ELR (cell line): Measurements from ENCODE around the gene CAMSAP1.

Experiments
- DNase-seq: peaks from one replicate; pipeline ENCODE4 v3.0.0-alpha.2; 2015; ENCODE audit warnings: low read depth

CAMSAP1 gene

DNA sequence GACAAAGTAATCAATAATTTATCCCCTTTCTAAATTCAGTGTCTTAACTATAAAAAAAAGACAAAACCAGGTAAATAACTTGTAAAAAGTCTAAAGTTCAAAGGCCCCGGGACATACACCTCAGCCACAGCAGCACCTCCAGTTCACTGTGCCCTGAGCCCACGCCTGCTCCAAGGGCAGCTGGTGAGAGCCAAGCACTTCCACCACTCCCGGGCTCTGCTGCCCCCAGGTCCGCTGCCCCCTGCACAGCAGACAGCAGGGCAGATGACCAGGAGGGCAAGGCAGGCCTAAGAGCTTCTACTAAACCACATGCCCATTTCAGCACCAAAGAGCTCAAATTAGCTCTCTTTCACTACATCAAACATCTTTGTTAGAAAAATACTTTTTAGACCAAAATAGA, 91.9 kb downstream of the CAMSAP1 start:
- no peak for DNase-seq

DNA sequence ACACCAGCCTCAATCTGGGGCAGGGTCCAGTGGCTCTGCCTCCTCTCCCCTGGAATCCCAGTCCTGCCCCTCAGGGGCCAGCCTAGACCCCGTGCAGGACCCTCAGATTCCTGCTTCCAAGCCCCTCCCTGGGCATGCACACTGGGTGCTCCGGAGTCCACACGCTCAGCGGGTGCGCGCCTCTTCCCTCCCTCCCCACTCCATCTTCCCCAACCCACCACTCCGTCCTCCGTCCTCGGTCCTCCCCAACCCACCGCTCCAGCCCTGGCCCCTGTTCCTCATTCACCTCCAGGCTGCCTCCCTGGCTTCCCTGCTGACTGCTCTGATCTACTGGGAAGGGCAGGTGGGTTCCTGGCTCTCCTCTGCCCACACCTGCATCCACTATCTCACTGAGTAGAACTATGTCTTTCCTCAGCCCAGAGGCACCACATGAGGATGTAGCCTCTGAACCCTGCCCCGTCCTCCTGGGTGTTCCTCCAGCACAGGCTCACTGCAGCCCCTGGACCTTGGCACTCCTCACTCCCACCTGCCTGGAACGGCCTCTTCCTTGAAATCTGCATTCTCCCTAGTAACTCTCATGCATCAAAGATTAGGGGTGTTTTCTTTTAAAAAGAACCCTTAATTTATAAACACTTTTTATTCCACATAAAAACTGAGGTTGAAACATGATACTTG, 92.8 kb downstream of the CAMSAP1 start:
- no peak for DNase-seq

GRCh38 chr9:135813671-135814290, 93.6 kb downstream of the CAMSAP1 start:
- DNase-seq: no peak

GRCh38 chr9:135812961-135813360, 94.4 kb downstream of the CAMSAP1 start:
- no peak for DNase-seq

GRCh38 chr9:135811801-135812200, 95.5 kb downstream of the CAMSAP1 start:
- no peak for DNase-seq

DNA sequence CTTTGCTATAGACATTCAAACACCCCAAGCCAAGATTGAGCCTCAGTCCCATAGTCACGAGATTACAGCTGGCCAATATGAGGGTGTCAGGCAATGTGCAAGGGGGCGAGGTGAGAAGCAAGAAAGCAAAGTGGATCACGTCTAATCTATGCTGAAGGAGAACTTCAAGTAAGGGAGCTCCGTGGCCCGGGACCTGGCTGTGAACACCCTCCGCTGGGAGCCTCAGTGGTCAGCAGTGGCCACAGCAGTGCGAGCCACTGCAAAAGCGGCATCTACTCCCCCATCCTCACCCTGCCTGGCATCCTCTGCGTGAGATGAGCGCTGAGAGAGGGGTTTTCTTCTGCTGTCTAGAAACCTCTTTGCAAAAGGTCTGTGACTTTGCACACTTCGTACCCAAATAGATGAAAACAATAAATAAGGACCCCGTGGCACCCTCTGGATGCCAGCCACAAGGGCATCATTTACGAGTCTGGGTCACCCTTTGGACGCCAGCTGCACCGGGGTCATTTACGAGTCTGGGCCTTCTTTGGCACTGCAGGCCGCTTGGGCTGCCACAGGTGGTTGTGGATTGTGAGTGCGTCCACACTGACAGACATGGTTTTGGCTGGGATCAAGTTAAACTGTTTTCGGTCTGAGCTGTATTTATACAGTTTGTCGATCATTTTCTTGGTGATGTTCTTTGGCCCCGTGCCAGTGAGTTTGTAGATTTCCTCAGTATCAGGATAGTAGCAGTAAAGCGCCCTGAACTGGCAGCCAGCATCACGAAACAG, 96.4 kb downstream of the CAMSAP1 start:
- no peak for DNase-seq

GRCh38 chr9:135809166-135809565, 98.2 kb downstream of the CAMSAP1 start:
- peak; percentile 6 for DNase-seq

GRCh38 chr9:135805422-135806022, 101.8 kb downstream of the CAMSAP1 start:
- no peak for DNase-seq

DNA sequence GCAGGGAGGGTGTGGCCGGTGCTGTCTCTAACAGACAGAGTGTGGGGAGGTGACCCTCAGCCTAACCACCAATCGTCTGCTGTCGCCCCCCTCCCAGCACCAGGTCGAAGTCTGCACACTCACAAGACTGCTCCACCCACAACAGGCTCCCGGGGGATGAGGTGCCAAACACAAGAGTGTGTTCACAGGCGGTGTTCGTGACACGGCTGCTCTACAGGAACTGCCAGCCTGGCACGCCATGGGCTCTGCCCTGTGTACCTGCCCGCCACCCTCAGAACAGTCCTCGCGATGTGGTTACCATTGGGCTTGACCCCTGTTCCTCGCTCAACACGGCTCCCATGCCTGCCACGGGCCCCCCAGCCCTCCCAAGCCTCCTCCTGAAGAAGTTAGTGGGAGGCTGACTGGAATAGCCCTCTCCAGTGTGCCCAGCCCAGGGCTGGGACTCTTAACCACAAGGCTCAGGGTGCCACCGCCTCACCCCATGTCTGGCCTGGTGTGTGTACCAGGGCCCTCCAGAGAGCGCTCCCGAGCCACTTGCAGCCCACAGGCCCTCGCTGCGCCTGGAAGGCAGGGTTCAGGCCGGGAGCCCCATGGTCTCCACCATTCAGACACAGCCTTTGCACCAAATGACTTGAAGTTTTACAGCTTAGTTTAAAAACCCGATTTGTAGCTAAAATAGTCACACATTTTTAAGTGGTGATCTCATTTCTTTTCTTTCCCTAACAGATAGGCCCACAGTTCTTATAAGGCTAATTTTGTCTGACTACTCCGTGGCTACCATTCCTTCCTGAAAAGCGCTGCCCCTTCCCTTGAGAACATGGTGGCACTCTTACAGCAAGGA, 102.5 kb downstream of the CAMSAP1 start:
- peak; percentile 9 for DNase-seq

DNA sequence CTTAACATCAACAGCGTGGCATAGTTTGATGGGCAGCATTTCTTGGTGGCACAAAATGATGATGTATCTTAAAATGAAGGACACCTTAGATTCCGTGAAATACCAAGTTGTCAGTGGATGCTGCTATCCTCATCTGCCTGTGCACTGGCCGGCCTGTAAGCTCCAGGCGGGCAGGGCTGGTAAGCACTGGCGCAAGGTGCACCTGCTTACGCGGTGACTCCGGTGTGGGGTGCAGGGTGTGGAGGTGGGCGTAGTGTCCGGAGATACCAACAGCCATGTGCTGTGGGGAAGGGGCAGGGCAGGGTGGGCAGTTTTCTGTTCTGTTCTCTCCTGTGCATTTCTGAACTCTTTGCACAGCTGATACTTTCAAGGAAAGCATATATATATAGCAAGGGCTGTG, 103.9 kb downstream of the CAMSAP1 start:
- DNase-seq: no peak

DNA sequence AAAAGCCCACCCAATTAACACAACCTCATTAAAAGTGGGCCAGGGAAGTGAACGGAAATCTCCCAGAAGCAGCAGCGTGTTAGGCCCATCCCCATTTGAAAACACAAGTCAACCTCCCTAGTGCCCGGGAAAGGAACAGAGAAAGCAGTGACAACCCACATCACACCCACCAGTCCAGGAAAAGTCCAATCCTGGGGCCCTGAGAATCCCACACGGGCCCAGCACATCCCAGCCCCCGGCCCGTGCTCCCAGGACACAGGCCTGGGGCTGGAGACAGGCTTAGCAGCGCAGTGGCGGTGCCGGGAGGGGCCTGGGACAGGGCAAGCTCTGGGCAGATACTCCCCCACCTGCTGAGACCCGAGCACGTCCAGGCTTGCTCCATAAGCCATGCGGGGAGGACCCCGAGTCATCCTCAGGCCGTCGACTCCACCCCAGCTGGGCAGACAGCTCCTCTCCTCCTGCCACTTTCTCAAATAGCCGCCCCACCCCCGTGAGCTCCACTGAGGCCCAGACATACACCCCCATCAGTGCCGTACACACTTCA, 104.4 kb downstream of the CAMSAP1 start:
- no peak for DNase-seq

DNA sequence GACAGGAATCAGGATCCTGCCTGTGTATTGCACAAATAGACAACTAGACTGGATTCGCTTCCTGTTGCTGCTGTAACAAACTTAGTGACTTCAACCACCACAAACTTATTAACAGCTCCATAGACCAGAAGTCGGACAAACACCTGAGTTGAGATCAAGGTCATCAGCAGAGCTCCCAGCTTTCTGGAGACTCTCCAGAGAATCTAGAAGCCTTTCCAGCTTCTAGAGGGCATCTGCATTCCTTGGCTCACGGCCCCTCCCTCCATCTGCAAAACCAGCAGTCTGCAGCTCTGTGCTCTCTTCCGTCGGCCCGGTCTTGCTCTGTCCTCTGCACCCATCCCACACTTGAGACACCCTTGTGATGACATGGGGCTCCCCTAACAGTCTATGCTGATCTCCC, 106.3 kb downstream of the CAMSAP1 start:
- DNase-seq: no peak

- no peak for DNase-seq
Observed at GRCh38 chr9:135799261-135799660, 108.1 kb downstream of the CAMSAP1 start.

GRCh38 chr9:135798263-135798585, 109.1 kb downstream of the CAMSAP1 start:
- DNase-seq: no peak

GRCh38 chr9:135797507-135798262, 109.7 kb downstream of the CAMSAP1 start:
- DNase-seq: peak; percentile 66

DNA sequence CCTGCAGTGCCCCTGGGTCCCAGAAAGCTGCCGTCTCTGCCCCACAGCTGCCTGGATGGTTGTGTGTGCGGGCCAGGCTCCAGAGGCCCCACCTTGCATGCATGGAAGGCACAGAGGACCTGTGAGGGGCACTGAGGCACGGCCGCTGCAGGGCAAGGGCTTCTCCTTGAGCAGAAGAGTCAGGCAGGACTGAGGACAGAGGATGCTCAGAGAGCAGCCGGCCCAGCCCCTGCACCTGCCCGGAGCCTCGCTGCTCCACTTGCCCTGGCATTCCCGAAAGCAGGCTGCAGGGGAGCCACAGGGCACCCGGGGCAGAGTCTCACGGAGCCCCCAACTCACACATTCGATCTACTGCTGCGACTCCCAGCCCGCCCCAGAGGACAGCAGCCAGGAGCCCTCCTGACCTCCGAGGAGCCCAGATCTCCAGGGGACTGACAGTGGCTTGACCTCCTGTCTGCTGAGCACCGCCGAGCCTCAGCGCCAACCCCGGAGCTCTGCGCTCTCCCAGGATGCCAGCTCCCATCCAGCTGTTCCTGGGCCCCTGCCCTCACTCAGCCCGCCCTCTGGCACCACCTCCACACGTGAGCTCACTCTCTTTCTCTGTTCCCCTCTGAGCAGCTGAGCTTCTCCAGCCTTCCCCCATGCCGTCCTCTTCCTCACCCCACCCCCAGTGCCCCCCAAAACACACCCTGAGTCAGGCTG, 110.4 kb downstream of the CAMSAP1 start:
- no peak for DNase-seq

- DNase-seq: no peak
Observed at GRCh38 chr9:135795391-135795790, 112.0 kb downstream of the CAMSAP1 start.

DNA sequence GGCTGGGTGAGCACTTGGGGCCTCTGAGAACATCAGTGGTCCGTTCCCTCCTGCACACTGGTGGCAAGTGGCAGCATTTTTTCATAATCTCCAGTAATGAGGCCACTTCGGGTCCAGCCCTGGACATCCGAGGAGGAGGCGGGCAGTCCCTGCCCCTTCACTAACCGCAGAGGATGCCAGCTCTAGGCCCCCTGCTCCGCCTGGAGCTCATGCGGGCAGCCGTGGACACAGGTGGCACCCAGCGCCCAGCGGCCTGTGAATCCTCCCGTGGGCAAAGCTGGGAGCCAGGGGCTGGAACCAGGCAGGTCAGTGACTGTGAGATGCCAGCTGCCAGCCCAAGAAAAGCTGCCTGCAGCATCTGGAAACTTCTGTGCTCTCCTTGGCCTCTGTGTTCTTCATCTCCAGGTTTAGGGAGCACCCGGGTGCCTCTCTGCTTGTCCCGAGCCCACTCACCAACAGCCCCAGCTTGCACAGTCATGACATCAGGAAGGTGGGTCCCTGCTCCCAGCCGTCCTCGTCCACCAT, 112.9 kb downstream of the CAMSAP1 start:
- DNase-seq: no peak

- no peak for DNase-seq
Observed at GRCh38 chr9:135794057-135794335, 113.3 kb downstream of the CAMSAP1 start.
